CD4-positive, alpha-beta T cell treated with Interleukin-2 at 100 ng/mL for 4 hours (primary cell): ENCODE measurements around the gene GNAQ.

Source experiments
- DNase-seq: peaks from one replicate; pipeline ENCODE4 v3.0.0-alpha.2; 2020; ENCODE audit warnings: low spot score

Gene GNAQ

GRCh38 chr9:78001946-78002731, 29.5 kb downstream of the GNAQ start:
- DNase-seq = no peak

GRCh38 chr9:78000221-78000620, 31.4 kb downstream of the GNAQ start:
- DNase-seq = no peak

- no peak for DNase-seq
Observed at GRCh38 chr9:77999231-77999631, 32.4 kb downstream of the GNAQ start.

- DNase-seq = no peak
Observed at GRCh38 chr9:77997611-77998284, 33.9 kb downstream of the GNAQ start.

GRCh38 chr9:77996696-77997095, 34.9 kb downstream of the GNAQ start:
- DNase-seq = no peak

- DNase-seq = no peak
Observed at GRCh38 chr9:77991191-77991590, 40.4 kb downstream of the GNAQ start.

- no peak for DNase-seq
Observed at GRCh38 chr9:77989909-77990308, 41.7 kb downstream of the GNAQ start.

GRCh38 chr9:77989458-77989857, 42.2 kb downstream of the GNAQ start:
- no peak for DNase-seq

GRCh38 chr9:77988630-77989029, 43.0 kb downstream of the GNAQ start:
- DNase-seq = no peak

GRCh38 chr9:77987880-77988525, 43.6 kb downstream of the GNAQ start:
- DNase-seq = no peak

GRCh38 chr9:77987081-77987656, 44.4 kb downstream of the GNAQ start:
- no peak for DNase-seq

- DNase-seq = no peak
Observed at GRCh38 chr9:77985996-77986395, 45.6 kb downstream of the GNAQ start.

- no peak for DNase-seq
Observed at GRCh38 chr9:77983320-77983662, 48.3 kb downstream of the GNAQ start.

- DNase-seq = no peak
Observed at GRCh38 chr9:77982581-77983319, 48.9 kb downstream of the GNAQ start.

GRCh38 chr9:77981907-77982306, 49.7 kb downstream of the GNAQ start:
- no peak for DNase-seq

GRCh38 chr9:77981332-77981731, 50.3 kb downstream of the GNAQ start:
- no peak for DNase-seq

GRCh38 chr9:77980622-77981021, 51.0 kb downstream of the GNAQ start:
- no peak for DNase-seq

GRCh38 chr9:77978086-77978781, 53.4 kb downstream of the GNAQ start:
- DNase-seq = peak; percentile 14

GRCh38 chr9:77977210-77977611, 54.4 kb downstream of the GNAQ start:
- peak; percentile 56 for DNase-seq

- no peak for DNase-seq
Observed at GRCh38 chr9:77975806-77976205, 55.8 kb downstream of the GNAQ start.

GRCh38 chr9:77975036-77975435, 56.6 kb downstream of the GNAQ start:
- DNase-seq = no peak

- no peak for DNase-seq
Observed at GRCh38 chr9:77974434-77974833, 57.2 kb downstream of the GNAQ start.
